Subcutaneous adipose tissue (tissue), 4 donors: ENCODE results near the gene SPTBN5. TPM values are rescaled to one million over a fixed set of nuclear protein-coding genes. Genes with fewer than 3 reads are reported as not detected.

ENCODE experiments used
- CTCF ChIP-seq: fragments of 450-650 bp; IDR thresholded peaks from one replicate; pipeline ENCODE4 v1.5.1; 2016; ENCODE audit warnings: low read depth, mild to moderate bottlenecking, control low read depth, antibody characterized with exemption, moderate library complexity
- total RNA-seq, 4 donors: library from RNA; depleted of rRNA; stranded (reverse); fragments of >200 nt; gene quantifications; one replicate each; pipeline ENCODE4 v1.1.0, GENCODE V29; 2016

The SPTBN5 gene
- total RNA-seq, 4 donors from 2014 or later: 0.17 to 1.5 (median 0.52) TPM

GRCh38 chr15:41894251-41894790, 468 bp upstream of the SPTBN5 start:
- TF ChIP-seq CTCF: no peak

- no peak for TF ChIP-seq CTCF
Measured at GRCh38 chr15:41892621-41893421, 1.0 kb downstream of the SPTBN5 start.

- TF ChIP-seq CTCF: no peak
Measured at GRCh38 chr15:41891946-41892345, 1.9 kb downstream of the SPTBN5 start.

GRCh38 chr15:41891226-41891625, 2.6 kb downstream of the SPTBN5 start:
- TF ChIP-seq CTCF: no peak

GRCh38 chr15:41890050-41890690, 3.7 kb downstream of the SPTBN5 start:
- TF ChIP-seq CTCF: no peak

- TF ChIP-seq CTCF: no peak
Measured at GRCh38 chr15:41888662-41889253, 5.1 kb downstream of the SPTBN5 start.

- TF ChIP-seq CTCF: no peak
Measured at GRCh38 chr15:41887893-41888292, 6.0 kb downstream of the SPTBN5 start.
